ENCODE measurements around the gene ARID1A.

GRCh38 chr1:26733392-26733791 lies 37.6 kb downstream of the ARID1A start:
- TF ChIP-seq CTCF (IDR thresholded peaks at IDR 0.05; ENCODE audit: low read length) (no peak), EZH2 (IDR thresholded peaks at IDR 0.05; ENCODE audit: borderline replicate concordance, low read length) (no peak)

Measured in OCI-LY1 (cell line).